MM.1S (cell line): ENCODE results near the gene MZB1.
"Not testable (repeated sequence)": the region's sequence is repeated elsewhere in the genome, so short reads cannot be mapped to it uniquely, and the experiment has no call there.

Source experiments
- DNase-seq: peaks from one replicate; pipeline ENCODE4 v3.0.0-alpha.2; 2015
- H2AFZ ChIP-seq: fragments of 300-600 bp; sonication (generic); 2 replicates; pipeline ENCODE4 v1.6.0; 2016; ENCODE audit warnings: antibody characterized with exemption, low read length
- H3F3A ChIP-seq: fragments of 300-600 bp; sonication (generic); 2 replicates; pipeline ENCODE4 v1.6.1; 2016; ENCODE audit warnings: mild to moderate bottlenecking, antibody characterized with exemption, low read length, moderate library complexity, mixed read lengths; ENCODE audit not compliant: insufficient read depth
- H3K27ac ChIP-seq: fragments of 300-600 bp; sonication (generic); 2 replicates; pipeline ENCODE4 v1.5.1; 2016; ENCODE audit warnings: mild to moderate bottlenecking, low read length
- H3K27me3 ChIP-seq: fragments of 300-600 bp; sonication (generic); replicated peaks from 2 replicates; pipeline ENCODE4 v1.6.0; 2016; ENCODE audit warnings: low read length; ENCODE audit not compliant: insufficient read depth
- H3K36me3 ChIP-seq: fragments of 300-600 bp; sonication (generic); replicated peaks from 2 replicates; pipeline ENCODE4 v1.6.1; 2016; ENCODE audit warnings: mild to moderate bottlenecking, low read length, mixed read lengths; ENCODE audit not compliant: insufficient read depth
- H3K4me1 ChIP-seq: fragments of 300-600 bp; sonication (generic); 2 replicates; pipeline ENCODE4 v1.6.1; 2016; ENCODE audit warnings: low read length, mixed read lengths
- H3K4me2 ChIP-seq: fragments of 300-600 bp; sonication (generic); 2 replicates; pipeline ENCODE4 v1.6.0; 2016; ENCODE audit warnings: low read depth, low read length
- H3K4me3 ChIP-seq: fragments of 300-600 bp; sonication (generic); 2 replicates; pipeline ENCODE4 v1.5.1; 2016; ENCODE audit warnings: low read length, mixed read lengths
- H3K79me2 ChIP-seq: fragments of 300-600 bp; sonication (generic); 2 replicates; pipeline ENCODE4 v1.6.1; 2016; ENCODE audit warnings: mixed run types, low read length, mixed read lengths
- H3K9ac ChIP-seq: fragments of 300-600 bp; sonication (generic); 2 replicates; pipeline ENCODE4 v1.6.1; 2016; ENCODE audit warnings: low read length, mixed read lengths
- H3K9me2 ChIP-seq: fragments of 300-600 bp; sonication (generic); replicated peaks from 2 replicates; pipeline ENCODE4 v1.6.1; 2016; ENCODE audit warnings: mild to moderate bottlenecking, low read length, mixed read lengths; ENCODE audit not compliant: insufficient read depth
- H3K9me3 ChIP-seq: fragments of 300-600 bp; sonication (generic); replicated peaks from 2 replicates; pipeline ENCODE4 v1.6.1; 2016; ENCODE audit warnings: mild to moderate bottlenecking, low read length, mixed read lengths; ENCODE audit not compliant: insufficient read depth
- H4K20me1 ChIP-seq: fragments of 300-600 bp; sonication (generic); 2 replicates; pipeline ENCODE4 v1.6.1; 2016; ENCODE audit warnings: mild to moderate bottlenecking, low read length, moderate library complexity, mixed read lengths; ENCODE audit not compliant: insufficient read depth
- EZH2 ChIP-seq: fragments of 300-600 bp; sonication (generic); optimal IDR thresholded peaks from 2 replicates; pipeline ENCODE3; 2017; ENCODE audit warnings: low read depth, mild to moderate bottlenecking, antibody characterized with exemption, low read length, mixed read lengths
- EZH2phosphoT487 ChIP-seq: fragments of 300-600 bp; sonication (generic); IDR thresholded peaks from 2 replicates; pipeline ENCODE4 v1.6.1; 2018; ENCODE audit warnings: antibody characterized with exemption, low read length
- TF ChIP-seq, protein P1 (sequence below): fragments of 300-600 bp; sonication (generic); IDR thresholded peaks from 2 replicates; pipeline ENCODE4 v1.5.1; 2016; ENCODE audit warnings: antibody characterized with exemption, low read length, mixed read lengths

The MZB1 gene

DNA sequence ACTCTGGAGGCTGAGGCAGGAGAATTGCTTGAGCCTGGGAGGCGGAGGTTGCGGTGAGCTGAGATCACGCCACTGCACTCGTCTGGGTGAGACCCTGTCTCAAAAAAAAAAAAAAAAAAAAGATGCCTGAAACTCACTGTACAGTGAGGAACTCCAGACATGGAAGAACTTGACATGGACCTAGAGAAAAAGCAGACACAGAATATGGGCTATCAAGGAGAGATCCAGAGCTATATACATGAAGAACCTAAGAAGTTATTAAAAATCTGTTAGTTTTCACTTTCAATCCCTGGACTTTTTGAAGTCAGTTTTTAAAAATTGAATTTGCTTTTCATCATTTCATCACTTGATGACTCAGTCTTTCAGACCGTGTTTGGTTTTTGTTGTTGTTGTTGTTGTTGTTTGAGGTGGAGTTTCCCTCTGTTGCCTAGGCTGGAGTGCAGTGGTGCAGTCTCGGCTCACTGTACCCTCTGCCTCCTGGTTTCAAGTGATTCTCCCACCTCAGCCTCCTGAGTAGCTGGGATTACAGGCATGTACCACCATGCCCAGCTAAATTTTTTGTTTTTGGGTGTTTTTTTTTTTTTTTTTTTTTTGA is 27.8 kb downstream of the MZB1 start:
- Histone ChIP-seq H4K20me1 (peaks cover 3% of the 10 kb centered on the region), H3K27me3 (no peaks in the 10 kb centered on the region), H2AFZ (no peak overlapping the region), H3K9me3 (no peaks in the 10 kb centered on the region), H3K4me1 (no peaks in the 10 kb centered on the region), H3F3A (no peaks in the 10 kb centered on the region; the same call in 1 of the 2 replicates), H3K79me2 (peaks cover 62% of the 10 kb centered on the region), H3K27ac (no peak overlapping the region), H3K4me2 (no peak overlapping the region), H3K36me3 (peaks cover 4% of the 10 kb centered on the region; the same call in 1 of the 2 replicates), H3K4me3 (no peak overlapping the region), H3K9ac (no peak overlapping the region), H3K9me2 (no peaks in the 10 kb centered on the region)
- DNase-seq, result no peak
- TF ChIP-seq EZH2phosphoT487 (no peak), EZH2 (no peak)
- TF ChIP-seq, protein P1, sequence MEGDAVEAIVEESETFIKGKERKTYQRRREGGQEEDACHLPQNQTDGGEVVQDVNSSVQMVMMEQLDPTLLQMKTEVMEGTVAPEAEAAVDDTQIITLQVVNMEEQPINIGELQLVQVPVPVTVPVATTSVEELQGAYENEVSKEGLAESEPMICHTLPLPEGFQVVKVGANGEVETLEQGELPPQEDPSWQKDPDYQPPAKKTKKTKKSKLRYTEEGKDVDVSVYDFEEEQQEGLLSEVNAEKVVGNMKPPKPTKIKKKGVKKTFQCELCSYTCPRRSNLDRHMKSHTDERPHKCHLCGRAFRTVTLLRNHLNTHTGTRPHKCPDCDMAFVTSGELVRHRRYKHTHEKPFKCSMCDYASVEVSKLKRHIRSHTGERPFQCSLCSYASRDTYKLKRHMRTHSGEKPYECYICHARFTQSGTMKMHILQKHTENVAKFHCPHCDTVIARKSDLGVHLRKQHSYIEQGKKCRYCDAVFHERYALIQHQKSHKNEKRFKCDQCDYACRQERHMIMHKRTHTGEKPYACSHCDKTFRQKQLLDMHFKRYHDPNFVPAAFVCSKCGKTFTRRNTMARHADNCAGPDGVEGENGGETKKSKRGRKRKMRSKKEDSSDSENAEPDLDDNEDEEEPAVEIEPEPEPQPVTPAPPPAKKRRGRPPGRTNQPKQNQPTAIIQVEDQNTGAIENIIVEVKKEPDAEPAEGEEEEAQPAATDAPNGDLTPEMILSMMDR, result no peak

DNA sequence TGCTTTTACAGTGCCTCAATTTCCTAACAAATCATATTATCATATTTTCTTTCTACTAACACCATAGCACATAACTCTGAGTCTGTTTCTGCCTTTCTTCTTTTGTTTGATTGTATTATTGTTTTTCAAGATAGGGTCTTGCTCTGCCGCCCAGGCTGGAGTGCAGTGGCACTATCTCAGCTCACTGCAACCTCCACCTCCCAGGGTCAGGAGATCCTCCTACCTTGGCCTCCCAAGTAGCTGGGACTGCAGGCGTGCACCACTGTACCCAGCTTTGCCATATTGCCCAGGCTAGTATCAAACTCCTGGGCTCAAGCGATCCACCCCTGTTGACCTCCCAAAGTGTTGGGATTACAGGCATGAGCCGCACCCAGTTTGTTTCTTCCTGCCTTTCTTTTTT is 29.3 kb downstream of the MZB1 start:
- H3K4me2 ChIP-seq, result no peak overlapping the region
- no peak overlapping the region for H3K9ac ChIP-seq
- no peaks in the 10 kb centered on the region for H3K9me3 ChIP-seq
- no peaks in the 10 kb centered on the region for H3K9me2 ChIP-seq
- H4K20me1 ChIP-seq, result peaks cover 4% of the 10 kb centered on the region
- no peak for DNase-seq
- no peaks in the 10 kb centered on the region for H3K4me1 ChIP-seq
- no peak for TF ChIP-seq EZH2
- TF ChIP-seq EZH2phosphoT487, result no peak
- TF ChIP-seq, protein P1, result no peak
- H3F3A ChIP-seq, result no peaks in the 10 kb centered on the region
- H3K27me3 ChIP-seq, result no peaks in the 10 kb centered on the region
- H3K36me3 ChIP-seq, result 0 out of 2 replicates have a peak, but pooled peaks cover 4% of the 10 kb centered on the region
- H3K4me3 ChIP-seq, result no peak overlapping the region
- no peak overlapping the region for H3K27ac ChIP-seq
- no peak overlapping the region for H2AFZ ChIP-seq
- H3K79me2 ChIP-seq, result peaks cover 78% of the 10 kb centered on the region

DNA sequence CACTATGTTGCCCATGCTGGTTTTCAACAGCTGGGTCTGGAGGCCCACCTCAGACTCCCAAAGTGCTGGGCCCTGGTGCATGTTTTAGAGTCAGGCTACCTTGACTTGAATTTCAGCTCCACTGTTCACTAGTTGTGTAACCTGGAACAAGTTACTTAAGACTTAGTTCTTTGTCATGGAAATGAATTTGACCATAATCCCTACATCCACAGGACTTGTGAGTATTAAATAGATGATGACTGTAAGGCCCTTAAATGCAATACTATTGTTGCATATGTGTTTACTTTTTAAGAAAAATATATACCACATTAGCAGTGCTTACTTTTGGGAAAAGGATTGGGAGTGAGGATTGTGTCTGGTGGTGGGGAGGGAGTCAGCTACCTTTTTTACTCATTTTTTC is 31.6 kb downstream of the MZB1 start:
- H3K4me2 ChIP-seq, result no peak overlapping the region
- no peaks in the 10 kb centered on the region for H3K27me3 ChIP-seq
- H3K9me3 ChIP-seq, result no peaks in the 10 kb centered on the region
- no peak overlapping the region for H3K4me3 ChIP-seq
- peaks cover 96% of the 10 kb centered on the region for H3K79me2 ChIP-seq
- H3K4me1 ChIP-seq, result no peaks in the 10 kb centered on the region
- H3K36me3 ChIP-seq, result no peaks in the 10 kb centered on the region
- no peak for TF ChIP-seq EZH2phosphoT487
- TF ChIP-seq, protein P1, result no peak
- H3K27ac ChIP-seq, result no peak overlapping the region
- peaks cover 9% of the 10 kb centered on the region for H4K20me1 ChIP-seq
- no peak for DNase-seq
- no peaks in the 10 kb centered on the region for H3F3A ChIP-seq
- no peak overlapping the region for H3K9ac ChIP-seq
- no peak overlapping the region for H2AFZ ChIP-seq
- no peaks in the 10 kb centered on the region for H3K9me2 ChIP-seq

DNA sequence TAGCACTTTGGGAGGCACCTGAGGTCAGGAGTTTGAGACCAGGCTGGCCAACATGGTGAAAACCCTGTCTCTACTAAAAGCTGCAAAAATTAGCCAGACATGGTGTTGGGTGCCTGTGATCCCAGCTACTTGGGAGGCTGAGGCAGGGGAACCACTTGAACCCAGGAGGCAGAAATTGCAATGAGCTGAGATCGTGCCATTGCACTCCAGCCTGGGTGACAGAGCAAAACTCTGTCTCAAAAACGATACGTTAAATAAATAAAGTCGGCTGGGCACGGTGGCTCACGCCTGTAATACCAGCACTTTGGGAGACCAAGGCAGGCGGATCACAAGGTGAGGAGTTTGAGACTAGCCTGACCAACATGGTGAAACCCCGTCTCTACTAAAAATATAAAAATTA is 33.8 kb downstream of the MZB1 start:
- H3K9ac ChIP-seq, H3K27ac ChIP-seq, H2AFZ ChIP-seq, H3K9me2 ChIP-seq, H3K9me3 ChIP-seq, DNase-seq, H3K4me2 ChIP-seq, H3K4me1 ChIP-seq, H3K27me3 ChIP-seq, H3K4me3 ChIP-seq, H3K36me3 ChIP-seq, H3F3A ChIP-seq: not testable (repeated sequence)
- peaks cover 100% of the 10 kb centered on the region for H3K79me2 ChIP-seq
- peaks cover 13% of the 10 kb centered on the region for H4K20me1 ChIP-seq
